ENCODE results near the gene TRPM2.

TRPM2 gene

GRCh38 chr21:44322621-44323325 is 30.6 kb upstream of the TRPM2 start:
- H3K27ac ChIP-seq, result no peak overlapping the region
- no peak for TF ChIP-seq CTCF (IDR thresholded peaks at IDR 0.05)
- H3K4me3 ChIP-seq, result no peak overlapping the region
- no peak for DNase-seq (ENCODE audit: low spot score)

- Histone ChIP-seq H3K4me3 (no peak overlapping the region), H3K27ac (no peak overlapping the region)
- no peak for TF ChIP-seq CTCF (IDR thresholded peaks at IDR 0.05)
- DNase-seq (ENCODE audit: low spot score), result no peak
Observed at GRCh38 chr21:44323591-44323990, 29.8 kb upstream of the TRPM2 start.

GRCh38 chr21:44324106-44324853 is 29.1 kb upstream of the TRPM2 start:
- no peak for TF ChIP-seq CTCF (IDR thresholded peaks at IDR 0.05)
- DNase-seq (ENCODE audit: low spot score), result no peak
- Histone ChIP-seq H3K27ac (no peak overlapping the region), H3K4me3 (no peak overlapping the region)

- Histone ChIP-seq H3K4me3 (no peak overlapping the region), H3K27ac (no peak overlapping the region)
- TF ChIP-seq CTCF (IDR thresholded peaks at IDR 0.05), result no peak
- no peak for DNase-seq (ENCODE audit: low spot score)
Observed at GRCh38 chr21:44324854-44325107, 28.6 kb upstream of the TRPM2 start.

- H3K4me3 ChIP-seq, result no peak overlapping the region
- H3K27ac ChIP-seq, result no peak overlapping the region
- DNase-seq (ENCODE audit: low spot score), result no peak
- no peak for TF ChIP-seq CTCF (IDR thresholded peaks at IDR 0.05)
Observed at GRCh38 chr21:44325386-44326271, 27.8 kb upstream of the TRPM2 start.

- DNase-seq (ENCODE audit: low spot score), result no peak
- H3K27ac ChIP-seq, result no peak overlapping the region
- no peak overlapping the region for H3K4me3 ChIP-seq
- TF ChIP-seq CTCF (IDR thresholded peaks at IDR 0.05), result no peak
Observed at GRCh38 chr21:44326272-44326647, 27.2 kb upstream of the TRPM2 start.

Measured in coronary artery (tissue), 2 donors.